Left cardiac atrium (tissue), 4 donors: Measurements from ENCODE around the gene MAGEE1. TPM values are rescaled to one million over a fixed set of nuclear protein-coding genes. Genes with fewer than 3 reads are reported as not detected.

Experiments
- ATAC-seq, 2 donors: fragments of 200-7000 bp; cut with Tn5 transposase; one replicate each; pipeline ENCODE4 v1.9.1; 2020; ENCODE audit warnings: mild to moderate bottlenecking in 2 of 2, moderate library complexity in 2 of 2
- DNase-seq: peaks from one replicate; pipeline ENCODE4 v3.0.0-alpha.2; 2020
- intact Hi-C, 2 donors: fragments of 100-400 bp; cut with DNase I; formaldehyde crosslinking; loops; one replicate each; pipeline versions ENCODE4 v1.14.1 to v1.15.1; 2022 to 2023
- long read RNA-seq: library from polyadenylated mRNA; unstranded; transcript quantifications from one replicate; pipeline ENCODE4 v2.0.0, GENCODE V29; 2021
- total RNA-seq, 2 donors: library from RNA; stranded (reverse); fragmentation: NEBNext Ultra II Directional; extraction: Animal tissue kit (Norgen Biotek cat#: 25700); gene quantifications; one replicate each; pipeline ENCODE4 v1.2.1, GENCODE V29; 2021
- donor health status: DM: no; HTN: yes; CAD: no.
- donor health status: DM: no; HTN: yes; CAD: no; lungs with severe emphysema.
- donor health status: DM: yes; HTN: yes; CAD: no.
- donor health status: Dilated cardiomyopathy.

MAGEE1 gene, protein sequence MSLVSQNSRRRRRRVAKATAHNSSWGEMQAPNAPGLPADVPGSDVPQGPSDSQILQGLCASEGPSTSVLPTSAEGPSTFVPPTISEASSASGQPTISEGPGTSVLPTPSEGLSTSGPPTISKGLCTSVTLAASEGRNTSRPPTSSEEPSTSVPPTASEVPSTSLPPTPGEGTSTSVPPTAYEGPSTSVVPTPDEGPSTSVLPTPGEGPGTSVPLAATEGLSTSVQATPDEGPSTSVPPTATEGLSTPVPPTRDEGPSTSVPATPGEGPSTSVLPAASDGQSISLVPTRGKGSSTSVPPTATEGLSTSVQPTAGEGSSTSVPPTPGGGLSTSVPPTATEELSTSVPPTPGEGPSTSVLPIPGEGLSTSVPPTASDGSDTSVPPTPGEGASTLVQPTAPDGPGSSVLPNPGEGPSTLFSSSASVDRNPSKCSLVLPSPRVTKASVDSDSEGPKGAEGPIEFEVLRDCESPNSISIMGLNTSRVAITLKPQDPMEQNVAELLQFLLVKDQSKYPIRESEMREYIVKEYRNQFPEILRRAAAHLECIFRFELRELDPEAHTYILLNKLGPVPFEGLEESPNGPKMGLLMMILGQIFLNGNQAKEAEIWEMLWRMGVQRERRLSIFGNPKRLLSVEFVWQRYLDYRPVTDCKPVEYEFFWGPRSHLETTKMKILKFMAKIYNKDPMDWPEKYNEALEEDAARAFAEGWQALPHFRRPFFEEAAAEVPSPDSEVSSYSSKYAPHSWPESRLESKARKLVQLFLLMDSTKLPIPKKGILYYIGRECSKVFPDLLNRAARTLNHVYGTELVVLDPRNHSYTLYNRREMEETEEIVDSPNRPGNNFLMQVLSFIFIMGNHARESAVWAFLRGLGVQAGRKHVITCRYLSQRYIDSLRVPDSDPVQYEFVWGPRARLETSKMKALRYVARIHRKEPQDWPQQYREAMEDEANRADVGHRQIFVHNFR
- total RNA-seq: 1 to 10 TPM; 2.8 to 3.7 TPM
- long read RNA-seq, partial matches to known transcripts: 0 of 2 reads
- long read RNA-seq, other reads (novel, unspliced or antisense): 0 of 2 reads

- DNase-seq: peak; percentile 77
- intact Hi-C loops: no loop called here
- peak; percentile 96 to 99 for ATAC-seq
These were observed at the start of gene MAGEE1 for GRCh38 chrX:76427560-76428242. Gene MAGEE1, plus strand, starts transcription at chrX:76427710. Its CDS starts 221 bp downstream, at chrX:76427931.

DNA sequence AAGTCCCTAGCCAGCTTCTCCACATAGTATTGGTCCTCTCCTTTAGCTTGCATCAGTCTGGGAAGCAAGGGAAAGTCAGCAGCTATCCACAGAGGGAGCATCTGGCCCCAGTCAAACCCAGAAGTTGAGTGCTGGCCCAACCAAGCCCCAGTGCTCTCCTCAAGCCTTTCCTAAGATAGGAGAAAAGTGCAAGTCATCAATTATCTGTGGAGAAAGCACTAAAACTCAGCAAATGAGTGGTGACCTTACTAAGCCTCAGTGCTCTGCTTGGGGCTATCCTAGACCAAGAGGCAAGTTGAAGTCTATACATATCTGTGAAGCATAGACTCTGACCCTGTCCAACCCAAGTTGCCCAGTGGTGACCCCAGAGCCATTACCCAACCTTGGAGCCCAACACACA is 28.5 kb upstream of the MAGEE1 start:
- intact Hi-C loops: no loop called here
- DNase-seq (no peak), ATAC-seq (no peak)

DNA sequence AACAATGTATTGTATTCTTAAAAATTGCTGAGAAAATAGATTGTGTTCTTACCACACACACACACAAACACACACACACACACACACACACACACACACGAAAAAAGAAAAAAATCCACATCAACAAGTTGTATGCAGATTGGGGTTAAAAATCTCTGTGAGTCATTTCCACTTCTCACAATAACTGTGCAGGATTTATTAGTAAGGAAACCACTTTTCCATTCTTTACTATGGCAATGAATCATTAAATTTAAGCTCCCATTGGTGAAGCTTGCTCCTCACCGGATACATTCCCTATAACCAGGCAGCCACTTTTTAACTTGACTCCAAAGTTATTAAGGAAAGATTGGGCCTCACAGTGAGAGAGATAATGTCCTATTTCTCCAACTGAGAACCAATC is 19.7 kb upstream of the MAGEE1 start:
- ATAC-seq (no peak), DNase-seq (no peak)
- intact Hi-C loops: no loop called here

DNA sequence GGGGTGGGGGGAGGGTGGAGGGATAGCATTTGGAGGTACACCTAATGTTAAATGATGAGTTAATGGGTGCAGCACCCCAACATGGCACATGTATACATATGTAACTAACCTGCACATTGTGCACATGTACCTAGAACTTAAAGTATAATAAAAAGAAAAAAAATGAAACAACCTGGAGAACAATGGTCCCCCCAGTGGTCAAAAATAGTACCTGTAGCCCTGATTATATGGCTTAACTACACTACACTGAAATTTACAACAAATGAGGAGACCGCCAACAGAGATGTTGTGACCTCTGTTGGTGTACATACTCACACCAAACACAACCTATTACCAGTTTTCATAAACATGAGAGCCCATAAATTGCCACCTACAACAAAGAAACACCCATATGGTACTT is 7.3 kb upstream of the MAGEE1 start:
- DNase-seq: no peak
- ATAC-seq: no peak
- intact Hi-C loops: no loop called here

DNA sequence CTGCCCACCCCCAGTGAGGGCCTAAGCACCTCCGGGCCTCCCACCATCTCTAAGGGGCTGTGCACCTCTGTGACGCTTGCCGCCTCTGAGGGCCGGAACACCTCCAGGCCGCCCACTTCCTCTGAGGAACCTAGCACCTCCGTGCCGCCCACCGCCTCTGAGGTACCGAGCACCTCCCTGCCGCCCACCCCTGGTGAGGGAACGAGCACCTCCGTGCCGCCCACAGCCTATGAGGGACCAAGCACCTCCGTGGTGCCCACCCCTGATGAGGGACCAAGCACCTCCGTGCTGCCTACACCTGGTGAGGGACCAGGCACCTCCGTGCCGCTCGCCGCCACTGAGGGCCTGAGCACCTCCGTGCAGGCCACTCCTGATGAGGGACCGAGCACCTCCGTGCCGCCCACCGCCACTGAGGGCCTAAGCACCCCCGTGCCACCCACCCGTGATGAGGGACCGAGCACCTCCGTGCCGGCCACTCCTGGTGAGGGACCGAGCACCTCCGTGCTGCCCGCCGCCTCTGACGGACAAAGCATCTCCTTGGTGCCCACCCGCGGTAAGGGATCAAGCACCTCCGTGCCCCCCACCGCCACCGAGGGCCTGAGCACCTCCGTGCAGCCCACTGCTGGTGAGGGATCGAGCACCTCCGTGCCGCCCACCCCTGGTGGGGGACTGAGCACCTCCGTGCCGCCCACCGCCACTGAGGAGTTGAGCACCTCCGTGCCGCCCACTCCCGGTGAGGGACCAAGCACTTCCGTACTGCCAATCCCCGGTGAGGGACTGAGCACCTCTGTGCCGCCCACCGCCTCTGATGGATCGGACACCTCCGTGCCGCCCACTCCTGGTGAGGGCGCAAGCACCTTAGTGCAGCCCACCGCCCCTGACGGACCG is 977 bp downstream of the MAGEE1 start:
- DNase-seq: peak; percentile 29
- ATAC-seq: peak; percentile 42 to 72
- intact Hi-C loops: no loop called here

GRCh38 chrX:76433219-76433618 is 5.7 kb downstream of the MAGEE1 start:
- DNase-seq: no peak
- peak in 1 of 2 donors; percentile 38 for ATAC-seq
- intact Hi-C loops: no loop called here

GRCh38 chrX:76434103-76434741 is 6.7 kb downstream of the MAGEE1 start:
- DNase-seq: no peak
- ATAC-seq: no peak
- intact Hi-C loops: no loop called here

- ATAC-seq: no peak
- no peak for DNase-seq
- intact Hi-C loops: no loop called here
These were observed 11.7 kb downstream of the MAGEE1 start for GRCh38 chrX:76439188-76439587.

- DNase-seq: no peak
- no peak for ATAC-seq
- intact Hi-C loops: loop anchor here in 1 of 2 donors (10.0 kb wide), 1 partner anchor 169 kb away; no protein-coding TSS in a partner anchor
These were observed 26.4 kb downstream of the MAGEE1 start for GRCh38 chrX:76453737-76454406.

- ATAC-seq (no peak), DNase-seq (no peak)
- intact Hi-C loops: loop anchor here in 1 of 2 donors (10.0 kb wide), 1 partner anchor 170 kb away; no protein-coding TSS in a partner anchor
These were observed 27.0 kb downstream of the MAGEE1 start for GRCh38 chrX:76454456-76454927.

- ATAC-seq: no peak
- DNase-seq: no peak
- intact Hi-C loops: no loop called here
These were observed 49.8 kb downstream of the MAGEE1 start for GRCh38 chrX:76477353-76477752.
